OCI-LY1 (cell line): Measurements from ENCODE around the gene CUEDC1.
A peak's percentile ranks its signal among the peaks of the same experiment; 100 is the strongest.

ENCODE experiments used
- H2AFZ ChIP-seq: fragments of 200-600 bp; sonication (generic), shearing (Covaris generic); 2 replicates; pipeline ENCODE4 v1.6.0; 2014; ENCODE audit warnings: antibody characterized with exemption, mild to moderate bottlenecking, low read length
- H3F3A ChIP-seq: fragments of 200-600 bp; sonication (generic), shearing (Covaris generic); 2 replicates; pipeline ENCODE4 v1.6.0; 2014; ENCODE audit warnings: mild to moderate bottlenecking, antibody characterized with exemption, low read length, moderate library complexity; ENCODE audit not compliant: insufficient read depth
- H3K27ac ChIP-seq: fragments of 200-600 bp; sonication (generic); 2 replicates; pipeline ENCODE4 v1.5.1; 2014; ENCODE audit warnings: low read length, mixed run types, mild to moderate bottlenecking, low read depth; ENCODE audit not compliant: poor library complexity, severe bottlenecking
- H3K27me3 ChIP-seq: fragments of 200-600 bp; sonication (generic); 2 replicates; pipeline ENCODE4 v1.6.0; 2014; ENCODE audit warnings: antibody characterized with exemption, mild to moderate bottlenecking, low read length, moderate library complexity; ENCODE audit not compliant: insufficient read depth
- H3K36me3 ChIP-seq: fragments of 200-600 bp; sonication (generic); 2 replicates; pipeline ENCODE4 v1.6.1; 2014; ENCODE audit warnings: mild to moderate bottlenecking, antibody characterized with exemption, low read length, moderate library complexity, mixed read lengths; ENCODE audit not compliant: insufficient read depth
- H3K4me1 ChIP-seq: fragments of 200-600 bp; sonication (generic); 2 replicates; pipeline ENCODE4 v1.5.1; 2014; ENCODE audit warnings: mild to moderate bottlenecking, low read length, moderate library complexity; ENCODE audit not compliant: insufficient read depth, severe bottlenecking
- H3K4me2 ChIP-seq: fragments of 200-600 bp; sonication (generic), shearing (Covaris generic); 2 replicates; pipeline ENCODE4 v1.6.1; 2014; ENCODE audit warnings: low read length
- H3K4me3 ChIP-seq: fragments of 200-600 bp; sonication (generic); 2 replicates; pipeline ENCODE4 v1.5.1; 2014; ENCODE audit warnings: low read length, low read depth, mild to moderate bottlenecking, mixed read lengths; ENCODE audit not compliant: poor library complexity, severe bottlenecking
- H3K79me2 ChIP-seq: fragments of 200-600 bp; shearing (Covaris generic); 2 replicates; pipeline ENCODE4 v1.6.1; 2016; ENCODE audit warnings: mixed run types, low read length, mixed read lengths; ENCODE audit not compliant: insufficient read depth
- H3K9ac ChIP-seq: fragments of 200-600 bp; sonication (generic), shearing (Covaris generic); 2 replicates; pipeline ENCODE4 v1.6.1; 2014; ENCODE audit warnings: mild to moderate bottlenecking, low read length, mixed read lengths
- H3K9me2 ChIP-seq: fragments of 200-600 bp; sonication (generic), shearing (Covaris generic); 2 replicates; pipeline ENCODE4 v1.6.1; 2014; ENCODE audit warnings: low read depth, mild to moderate bottlenecking, low read length, mixed read lengths
- H3K9me3 ChIP-seq: fragments of 200-600 bp; shearing (Covaris generic); 2 replicates; pipeline ENCODE4 v1.6.1; 2014; ENCODE audit warnings: low read length, mixed read lengths
- H4K20me1 ChIP-seq: fragments of 200-600 bp; sonication (generic), shearing (Covaris generic); 2 replicates; pipeline ENCODE4 v1.6.0; 2016; ENCODE audit warnings: mild to moderate bottlenecking, low read length; ENCODE audit not compliant: insufficient read depth
- EZH2 ChIP-seq: fragments of 200-600 bp; sonication (generic), shearing (Covaris generic); IDR thresholded peaks from 2 replicates; pipeline ENCODE4 v1.8.0; 2017; ENCODE audit warnings: borderline replicate concordance, mixed run types, mild to moderate bottlenecking, antibody characterized with exemption, low read length, moderate library complexity, mixed read lengths
- TF ChIP-seq, protein P1 (sequence below): fragments of 200-600 bp; sonication (generic), shearing (Covaris generic); IDR thresholded peaks from 2 replicates; pipeline ENCODE4 v1.5.1; 2017; ENCODE audit warnings: mild to moderate bottlenecking, antibody characterized with exemption, low read length, moderate library complexity, mixed read lengths

CUEDC1 gene

DNA sequence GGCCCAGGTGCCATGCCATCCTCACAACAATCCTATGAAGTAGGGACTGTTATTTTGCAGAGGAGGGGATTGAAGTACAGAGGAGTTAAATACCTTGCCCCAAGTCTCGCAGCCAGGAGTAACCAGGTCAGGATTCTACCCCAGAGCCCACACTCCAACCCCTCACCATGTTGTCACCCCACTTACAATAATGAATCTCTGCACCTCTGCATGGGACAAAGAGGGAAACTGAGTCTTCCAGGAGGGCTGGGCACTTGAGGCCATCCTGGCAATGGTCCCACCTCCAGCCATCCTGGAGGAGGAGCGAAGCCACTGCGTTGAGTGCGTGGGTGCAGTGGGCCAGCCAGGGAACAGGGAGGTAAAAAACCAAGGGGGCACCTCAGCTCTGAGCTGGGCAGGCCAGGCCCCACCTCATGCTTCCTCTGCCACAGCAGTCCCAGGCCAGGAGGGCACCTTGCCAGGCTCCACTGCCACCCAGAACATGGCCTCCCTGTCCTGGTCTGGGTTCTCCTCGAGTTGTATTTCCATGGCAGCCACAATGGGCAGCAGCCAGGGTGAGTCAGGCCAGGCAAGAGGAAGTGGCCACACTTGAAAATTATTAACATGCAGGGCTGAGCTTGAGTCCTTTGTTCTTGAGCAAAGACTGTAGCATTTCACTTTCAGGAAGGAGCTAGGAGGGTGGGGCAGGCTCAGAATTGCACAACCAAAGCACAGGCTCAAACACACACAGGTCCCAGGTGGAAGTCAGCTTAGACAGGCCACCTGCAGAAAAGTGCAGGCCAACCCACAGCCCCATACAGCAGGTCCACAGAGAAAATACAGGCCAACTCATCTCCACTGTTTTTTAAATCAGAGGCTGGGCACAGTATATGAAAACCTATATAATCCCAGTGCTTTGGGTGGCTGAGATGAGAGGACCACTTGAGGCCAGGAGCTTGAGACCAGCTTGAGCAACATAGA, 52.1 kb downstream of the CUEDC1 start:
- peak overlapping the region; percentile 22 for H3K27ac ChIP-seq
- no peaks in the 10 kb centered on the region for H3K9me2 ChIP-seq
- H3K79me2 ChIP-seq = no peaks in the 10 kb centered on the region
- H3K36me3 ChIP-seq = no peaks in the 10 kb centered on the region
- H3K9ac ChIP-seq = no peak overlapping the region
- no peaks in the 10 kb centered on the region for H4K20me1 ChIP-seq
- H3K27me3 ChIP-seq = 0 out of 2 replicates have a peak, but pooled peaks cover 3% of the 10 kb centered on the region
- no peak overlapping the region for H3K4me3 ChIP-seq
- H3K4me2 ChIP-seq = no peak overlapping the region
- no peak overlapping the region for H2AFZ ChIP-seq
- no peaks in the 10 kb centered on the region for H3K9me3 ChIP-seq
- no peaks in the 10 kb centered on the region for H3F3A ChIP-seq
- TF ChIP-seq EZH2 = no peak
- TF ChIP-seq, protein P1, sequence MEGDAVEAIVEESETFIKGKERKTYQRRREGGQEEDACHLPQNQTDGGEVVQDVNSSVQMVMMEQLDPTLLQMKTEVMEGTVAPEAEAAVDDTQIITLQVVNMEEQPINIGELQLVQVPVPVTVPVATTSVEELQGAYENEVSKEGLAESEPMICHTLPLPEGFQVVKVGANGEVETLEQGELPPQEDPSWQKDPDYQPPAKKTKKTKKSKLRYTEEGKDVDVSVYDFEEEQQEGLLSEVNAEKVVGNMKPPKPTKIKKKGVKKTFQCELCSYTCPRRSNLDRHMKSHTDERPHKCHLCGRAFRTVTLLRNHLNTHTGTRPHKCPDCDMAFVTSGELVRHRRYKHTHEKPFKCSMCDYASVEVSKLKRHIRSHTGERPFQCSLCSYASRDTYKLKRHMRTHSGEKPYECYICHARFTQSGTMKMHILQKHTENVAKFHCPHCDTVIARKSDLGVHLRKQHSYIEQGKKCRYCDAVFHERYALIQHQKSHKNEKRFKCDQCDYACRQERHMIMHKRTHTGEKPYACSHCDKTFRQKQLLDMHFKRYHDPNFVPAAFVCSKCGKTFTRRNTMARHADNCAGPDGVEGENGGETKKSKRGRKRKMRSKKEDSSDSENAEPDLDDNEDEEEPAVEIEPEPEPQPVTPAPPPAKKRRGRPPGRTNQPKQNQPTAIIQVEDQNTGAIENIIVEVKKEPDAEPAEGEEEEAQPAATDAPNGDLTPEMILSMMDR = no peak
- peaks cover 17% of the 10 kb centered on the region for H3K4me1 ChIP-seq

DNA sequence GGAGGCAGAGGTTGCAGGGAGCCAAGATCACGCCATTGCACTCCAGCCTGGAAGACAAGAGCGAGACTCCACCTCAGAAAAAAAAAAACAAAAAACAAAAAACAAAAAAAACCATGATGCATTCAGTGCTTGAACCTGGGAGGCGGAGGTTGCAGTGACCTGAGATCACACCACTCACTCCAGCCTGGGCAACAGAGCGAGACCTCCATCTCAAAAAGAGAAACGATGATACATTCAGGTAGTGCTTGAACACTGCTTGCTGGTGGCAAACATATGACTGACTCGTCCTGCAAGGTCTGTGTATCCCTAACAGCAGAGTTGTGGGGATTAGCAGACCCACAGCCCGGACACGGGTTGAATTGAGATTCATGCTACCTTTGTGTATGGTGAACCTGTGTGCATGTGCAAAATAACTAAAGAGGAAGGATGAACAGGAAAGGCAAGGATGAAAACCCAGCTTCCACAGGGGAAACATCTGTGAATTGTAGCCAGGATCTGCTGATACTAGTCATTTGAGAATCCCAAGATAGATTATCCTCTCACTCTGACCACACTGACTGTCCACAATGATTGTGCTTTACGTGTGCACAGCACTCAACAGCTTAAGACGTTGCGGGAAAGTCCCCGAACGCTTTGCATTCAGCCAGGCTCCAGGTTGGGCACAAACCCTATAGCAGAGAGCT, 53.0 kb downstream of the CUEDC1 start:
- TF ChIP-seq, protein P1 = no peak
- no peak for TF ChIP-seq EZH2
- no peak overlapping the region for H3K9ac ChIP-seq

DNA sequence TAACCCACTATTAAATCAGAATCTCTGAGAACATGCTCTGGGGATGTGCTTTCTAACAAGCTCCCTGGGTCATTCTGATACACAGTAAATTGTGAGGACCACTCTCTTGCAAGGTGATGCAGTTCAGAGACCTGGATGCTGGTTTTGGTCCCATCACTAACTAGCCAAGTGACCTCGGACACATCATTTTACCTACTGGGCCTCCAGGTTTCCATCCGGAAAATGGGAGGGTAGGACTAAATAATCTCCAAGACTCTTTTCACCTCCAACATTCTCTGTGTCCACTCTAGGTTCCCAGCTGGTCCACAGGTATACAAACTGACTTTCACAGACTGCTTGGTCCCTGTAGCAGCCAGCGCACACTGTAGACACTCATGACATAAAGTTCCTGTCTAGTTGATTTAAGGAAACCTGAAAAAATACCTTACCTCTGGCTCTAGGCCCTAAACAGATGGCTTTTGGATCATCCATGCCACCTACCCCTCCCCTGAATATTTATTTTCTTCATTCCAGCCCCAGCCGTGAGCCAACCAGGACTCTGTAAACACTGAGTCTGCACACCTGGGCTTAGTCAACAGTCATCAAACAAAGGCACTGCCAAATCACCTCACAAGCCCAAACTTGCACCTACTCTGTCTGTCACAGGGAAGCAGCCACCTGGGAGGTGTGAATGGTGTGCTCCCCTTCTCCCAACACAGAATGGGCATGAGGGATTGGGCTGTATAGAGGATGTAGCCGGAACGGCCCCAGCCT, 54.0 kb downstream of the CUEDC1 start:
- H3K9me2 ChIP-seq = no peaks in the 10 kb centered on the region
- H3K27me3 ChIP-seq = 0 out of 2 replicates have a peak, but pooled peaks cover 5% of the 10 kb centered on the region
- TF ChIP-seq, protein P1 = no peak
- no peak for TF ChIP-seq EZH2
- H3K36me3 ChIP-seq = no peaks in the 10 kb centered on the region
- H3K9me3 ChIP-seq = no peaks in the 10 kb centered on the region
- H3K4me2 ChIP-seq = no peak overlapping the region
- H2AFZ ChIP-seq = no peak overlapping the region
- no peaks in the 10 kb centered on the region for H3F3A ChIP-seq
- no peak overlapping the region for H3K27ac ChIP-seq
- H3K4me3 ChIP-seq = no peak overlapping the region
- H3K4me1 ChIP-seq = peaks cover 17% of the 10 kb centered on the region
- H4K20me1 ChIP-seq = no peaks in the 10 kb centered on the region
- H3K9ac ChIP-seq = no peak overlapping the region
- no peaks in the 10 kb centered on the region for H3K79me2 ChIP-seq

More for the DNA sequence above, 53.0 kb downstream of the CUEDC1 start:
- H3K4me2 ChIP-seq = no peak overlapping the region
- H2AFZ ChIP-seq = no peak overlapping the region
- no peaks in the 10 kb centered on the region for H3K36me3 ChIP-seq
- H3F3A ChIP-seq = no peaks in the 10 kb centered on the region
- H3K79me2 ChIP-seq = no peaks in the 10 kb centered on the region
- no peaks in the 10 kb centered on the region for H3K9me3 ChIP-seq
- peaks cover 17% of the 10 kb centered on the region for H3K4me1 ChIP-seq
- 0 out of 2 replicates have a peak, but pooled peaks cover 5% of the 10 kb centered on the region for H3K27me3 ChIP-seq
- no peaks in the 10 kb centered on the region for H3K9me2 ChIP-seq
- H4K20me1 ChIP-seq = no peaks in the 10 kb centered on the region
- H3K4me3 ChIP-seq = no peak overlapping the region
- peak overlapping the region; percentile 22 for H3K27ac ChIP-seq
